Right renal cortex interstitium (tissue), 3 donors: ENCODE measurements around the gene P2RY8. TPM values are rescaled to one million over a fixed set of nuclear protein-coding genes. Genes with fewer than 3 reads are reported as not detected.
"Not testable (repeated sequence)": the region's sequence is repeated elsewhere in the genome, so short reads cannot be mapped to it uniquely, and the experiment has no call there.

Experiments used
- DNase-seq, 3 donors: peaks; one replicate each; pipeline ENCODE4 v3.0.0-alpha.2; 2013; ENCODE audit warnings: low read depth in 3 of 3, low spot score in 2 of 3
- polyA plus RNA-seq, 3 donors: library from polyadenylated mRNA; unstranded; fragments of 120-200 nt; gene quantifications; one replicate each; pipeline ENCODE4 v1.2.1, GENCODE V29; 2013; ENCODE audit not compliant: insufficient read length in 3 of 3

Gene P2RY8
- polyA plus RNA-seq, 3 donors, result 0.96 to 1.5 (median 1.5) TPM

DNA sequence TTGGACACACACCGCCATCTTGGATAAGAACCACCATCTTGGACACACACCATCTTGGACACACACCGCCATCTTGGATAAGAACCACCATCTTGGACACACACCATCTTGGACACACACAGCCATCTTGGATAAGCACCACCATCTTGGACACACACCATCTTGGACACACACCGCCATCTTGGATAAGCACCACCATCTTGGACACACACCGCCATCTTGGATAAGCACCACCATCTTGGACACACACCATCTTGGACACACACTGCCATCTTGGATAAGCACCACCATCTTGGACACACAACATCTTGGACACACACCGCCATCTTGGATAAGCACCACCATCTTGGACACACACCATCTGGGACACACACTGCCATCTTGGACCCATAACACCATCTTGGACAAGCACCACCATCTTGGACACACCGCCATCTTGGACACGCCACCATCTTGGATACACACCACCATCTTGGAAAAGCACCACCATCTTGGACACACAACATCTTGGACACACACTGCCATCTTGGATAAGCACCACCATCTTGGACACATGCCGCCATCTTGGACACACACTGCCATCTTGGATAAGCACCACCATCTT lies 88.9 kb downstream of the P2RY8 start:
- not testable (repeated sequence) for DNase-seq

DNA sequence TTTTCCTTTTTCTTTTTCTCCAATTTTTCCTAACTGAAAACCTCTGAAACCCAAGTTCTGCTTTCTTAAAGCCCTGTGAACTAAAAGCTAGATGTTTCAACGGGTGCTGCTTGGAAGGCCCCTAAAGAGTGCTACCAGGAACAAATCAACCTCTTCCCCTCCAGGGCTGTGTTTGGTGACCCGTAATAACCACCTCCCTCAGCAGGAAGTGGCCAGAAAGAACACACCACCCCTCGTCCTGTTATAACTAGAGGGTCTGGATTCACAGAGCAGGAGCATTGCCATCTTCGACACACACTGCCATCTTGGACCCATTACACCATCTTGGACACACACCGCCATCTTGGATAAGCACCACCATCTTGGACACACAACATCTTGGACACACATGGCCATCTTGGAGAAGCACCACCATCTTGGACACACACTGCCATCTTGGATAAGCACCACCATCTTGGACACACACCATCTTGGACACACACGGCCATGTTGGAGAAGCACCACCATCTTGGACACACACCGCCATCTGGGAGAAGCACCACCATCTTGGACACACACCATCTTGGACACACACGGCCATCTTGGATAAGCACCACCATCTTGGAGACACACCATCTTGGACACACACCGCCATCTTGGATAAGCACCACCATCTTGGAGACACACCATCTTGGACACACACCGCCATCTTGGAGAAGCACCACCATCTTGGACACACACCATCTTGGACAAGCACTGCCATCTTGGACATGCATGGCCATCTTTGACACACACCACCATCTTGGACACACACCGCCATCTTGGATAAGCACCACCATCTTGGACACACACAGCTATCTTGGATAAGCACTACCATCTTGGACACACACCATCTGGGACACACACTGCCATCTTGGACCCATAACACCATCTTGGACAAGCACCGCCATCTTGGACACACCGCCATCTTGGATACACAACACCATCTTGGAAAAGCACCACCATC lies 89.7 kb downstream of the P2RY8 start:
- not testable (repeated sequence) for DNase-seq

DNA sequence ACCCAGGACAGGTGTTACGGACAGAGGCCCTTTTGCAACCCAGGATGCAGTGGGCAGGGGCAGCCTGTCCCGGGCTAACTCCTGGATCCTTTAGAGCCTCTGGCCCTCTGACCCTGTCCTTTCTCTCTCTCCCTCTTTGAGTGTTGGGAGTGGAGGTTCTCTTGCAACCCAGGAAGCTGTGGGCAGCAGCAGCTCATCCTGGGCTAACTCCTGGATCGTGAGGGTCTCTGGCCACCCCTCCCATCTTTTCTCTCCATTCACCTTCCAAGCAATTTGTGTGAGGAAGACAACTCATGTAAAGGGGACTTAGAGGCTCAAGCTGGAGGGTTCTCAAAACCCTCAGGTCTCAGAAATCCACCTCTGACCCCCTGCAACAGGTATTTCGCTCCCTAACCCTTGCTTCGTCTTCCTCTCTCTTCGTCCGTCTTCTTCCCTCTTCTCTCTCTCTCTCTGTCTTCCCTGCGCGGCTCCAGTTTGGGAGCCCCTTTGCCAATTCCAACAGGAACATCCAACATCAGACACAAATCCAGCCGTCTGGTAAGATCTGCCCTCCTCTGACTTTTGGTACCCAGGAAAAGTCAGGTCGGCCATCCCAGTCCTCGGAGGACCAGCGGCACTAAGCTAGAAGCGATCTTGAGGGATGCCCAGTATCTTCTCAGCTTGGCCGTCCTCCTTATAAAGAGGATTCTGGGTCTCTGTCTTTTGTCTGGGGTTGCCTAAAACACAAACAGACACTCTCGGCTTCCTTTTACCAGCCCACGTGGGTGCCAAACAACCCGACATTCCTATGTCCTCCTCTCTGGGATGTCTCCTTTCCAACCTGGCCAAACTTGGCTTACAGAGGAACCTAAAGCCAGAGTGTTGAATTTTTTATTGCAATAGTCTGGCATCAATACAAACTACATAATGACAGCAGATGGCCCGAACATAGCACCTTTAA lies 92.2 kb downstream of the P2RY8 start:
- DNase-seq, result no peak

DNA sequence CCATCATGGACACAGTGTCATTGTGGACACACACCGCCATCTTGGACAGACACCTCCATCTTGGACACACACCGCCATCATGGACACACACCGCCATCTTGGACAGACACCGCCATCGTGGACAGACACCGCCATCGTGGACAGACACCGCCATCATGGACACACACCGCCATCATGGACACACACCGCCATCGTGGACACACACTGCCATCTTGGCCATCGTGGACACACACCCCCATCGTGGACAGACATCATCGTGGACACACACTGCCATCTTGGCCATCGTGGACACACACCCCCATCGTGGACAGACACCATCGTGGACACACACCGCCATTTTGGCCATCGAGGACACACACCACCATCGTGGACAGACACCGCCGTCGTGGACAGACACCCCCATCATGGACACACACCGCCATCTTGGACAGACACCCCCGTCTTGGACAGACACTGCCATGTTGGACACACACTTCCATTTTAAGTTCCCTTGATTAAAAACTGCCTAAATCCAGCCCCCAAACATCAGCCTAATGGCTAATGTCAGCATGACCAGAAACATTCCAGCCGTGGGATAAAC lies 93.4 kb downstream of the P2RY8 start:
- no peak for DNase-seq

DNA sequence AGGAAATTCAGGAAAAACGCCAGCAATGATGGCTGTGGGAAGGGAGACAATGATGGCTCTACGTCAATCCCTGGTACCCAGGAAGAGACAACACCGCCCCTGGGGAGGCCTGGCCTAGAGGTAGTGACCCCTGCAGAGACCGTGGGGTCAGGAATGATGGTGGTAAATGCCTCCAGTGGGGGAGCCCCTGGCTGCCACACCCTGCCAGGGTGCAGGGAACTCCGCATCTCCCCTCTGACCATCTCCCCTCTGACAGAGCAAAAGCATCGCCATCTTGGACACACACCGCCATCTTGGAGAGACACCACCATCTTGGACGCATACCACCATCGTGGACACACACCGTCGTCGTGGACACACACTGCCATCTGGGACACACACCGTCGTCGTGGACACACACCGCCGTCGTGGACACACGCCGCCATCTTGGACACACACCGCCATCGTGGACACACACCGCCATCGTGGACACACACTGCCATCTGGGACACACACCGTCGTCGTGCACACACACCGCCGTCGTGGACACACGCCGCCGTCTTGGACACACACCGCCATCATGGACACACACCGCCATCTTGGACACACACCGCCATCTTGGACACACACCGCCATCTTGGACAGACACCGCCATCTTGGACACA lies 94.1 kb downstream of the P2RY8 start:
- no peak for DNase-seq

DNA sequence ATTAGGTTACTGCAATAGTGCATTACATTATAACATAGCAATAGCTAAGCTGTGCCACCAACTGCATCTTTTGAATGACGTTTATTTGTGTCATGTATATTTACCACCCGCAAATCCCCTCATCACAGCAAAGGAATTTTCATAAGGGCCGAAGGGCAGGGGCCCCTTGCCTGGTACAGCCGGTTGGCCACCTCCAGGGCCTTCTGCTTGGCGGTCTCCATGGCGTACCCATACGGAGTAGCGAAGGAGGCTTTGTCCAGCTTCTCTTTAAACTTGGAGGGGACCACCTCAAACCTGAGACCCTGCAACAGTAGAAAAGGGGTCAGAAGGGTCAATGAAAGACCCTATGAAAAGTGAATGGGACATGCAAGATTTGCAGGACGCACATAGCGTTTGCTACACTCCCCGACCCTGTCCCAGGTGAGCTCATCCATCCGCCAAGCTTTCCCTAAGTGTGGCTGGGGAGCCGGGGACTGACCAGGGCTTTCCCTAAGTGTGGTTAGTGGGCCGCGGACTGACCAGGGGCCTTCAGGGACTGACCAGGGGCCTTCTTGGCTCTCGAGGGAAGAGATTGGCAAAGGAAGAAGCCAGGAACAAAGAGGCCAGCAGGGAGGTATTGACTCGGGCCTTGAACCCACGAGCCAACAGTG lies 94.8 kb downstream of the P2RY8 start:
- DNase-seq, result no peak

DNA sequence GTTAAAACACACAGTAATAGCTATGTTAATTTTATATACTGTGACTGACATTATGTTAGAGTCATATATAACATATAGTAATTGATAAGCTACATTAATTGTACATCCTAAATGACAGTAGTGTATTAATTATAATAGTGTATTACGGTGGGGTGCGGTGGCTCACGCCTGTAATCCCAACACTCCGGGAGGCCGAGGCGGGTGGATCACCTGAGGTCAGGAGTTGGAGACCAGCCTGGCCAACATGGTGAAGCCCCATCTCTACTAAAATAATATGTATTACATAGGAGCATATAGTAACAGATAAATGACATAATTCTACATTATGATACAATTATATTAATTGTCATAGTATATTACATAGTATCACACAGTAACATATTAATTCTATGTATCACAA lies 96.5 kb downstream of the P2RY8 start:
- no peak for DNase-seq

DNA sequence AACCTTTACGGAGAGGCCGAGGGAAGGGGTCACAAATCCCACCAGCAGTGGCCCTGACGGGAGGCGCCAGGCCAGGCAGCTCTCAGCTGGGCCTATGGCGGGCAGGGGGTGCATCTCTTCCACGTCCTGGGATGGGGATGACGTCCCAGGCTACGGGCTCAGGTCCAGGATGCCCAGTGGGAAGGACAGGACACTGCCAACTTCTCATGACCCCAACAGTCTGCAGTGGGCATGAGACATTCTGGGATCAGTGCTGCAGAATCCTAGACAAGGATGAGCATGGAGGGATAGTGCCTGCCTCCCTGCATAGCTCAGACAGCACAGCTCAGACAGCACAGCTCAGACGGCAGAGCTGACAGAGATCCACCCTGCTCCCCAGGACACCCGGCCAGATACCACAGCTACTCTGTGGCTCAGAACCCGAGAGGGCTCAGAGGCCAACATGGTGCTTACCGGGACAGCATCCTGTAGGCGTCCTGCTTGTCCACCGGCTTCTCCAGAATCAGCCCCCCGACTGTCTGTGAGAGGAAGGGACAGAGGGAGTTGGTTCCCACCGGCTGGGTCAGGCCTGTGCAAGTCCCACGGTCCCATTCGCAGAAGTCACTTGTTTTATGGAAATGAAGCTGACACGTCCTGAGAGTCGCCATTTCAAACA lies 101.6 kb downstream of the P2RY8 start:
- no peak for DNase-seq

DNA sequence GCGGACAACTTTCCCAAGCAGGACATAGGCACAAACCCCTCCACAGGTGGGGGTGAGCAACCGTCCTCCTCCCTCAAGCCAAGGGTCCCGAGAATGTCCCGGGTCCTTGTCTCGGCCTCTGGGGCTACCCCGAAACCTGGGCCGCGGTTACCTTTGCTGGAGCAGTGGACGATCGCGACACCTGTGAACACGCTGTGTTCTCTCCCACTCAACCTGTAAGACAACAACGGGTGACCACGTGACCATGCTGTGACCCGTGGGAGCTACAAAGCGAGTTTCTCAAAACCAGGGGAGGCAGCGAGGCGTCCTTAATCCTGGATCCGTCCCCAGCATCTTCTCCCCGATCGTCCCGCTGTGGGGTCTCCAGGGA lies 102.1 kb downstream of the P2RY8 start:
- DNase-seq, result no peak

DNA sequence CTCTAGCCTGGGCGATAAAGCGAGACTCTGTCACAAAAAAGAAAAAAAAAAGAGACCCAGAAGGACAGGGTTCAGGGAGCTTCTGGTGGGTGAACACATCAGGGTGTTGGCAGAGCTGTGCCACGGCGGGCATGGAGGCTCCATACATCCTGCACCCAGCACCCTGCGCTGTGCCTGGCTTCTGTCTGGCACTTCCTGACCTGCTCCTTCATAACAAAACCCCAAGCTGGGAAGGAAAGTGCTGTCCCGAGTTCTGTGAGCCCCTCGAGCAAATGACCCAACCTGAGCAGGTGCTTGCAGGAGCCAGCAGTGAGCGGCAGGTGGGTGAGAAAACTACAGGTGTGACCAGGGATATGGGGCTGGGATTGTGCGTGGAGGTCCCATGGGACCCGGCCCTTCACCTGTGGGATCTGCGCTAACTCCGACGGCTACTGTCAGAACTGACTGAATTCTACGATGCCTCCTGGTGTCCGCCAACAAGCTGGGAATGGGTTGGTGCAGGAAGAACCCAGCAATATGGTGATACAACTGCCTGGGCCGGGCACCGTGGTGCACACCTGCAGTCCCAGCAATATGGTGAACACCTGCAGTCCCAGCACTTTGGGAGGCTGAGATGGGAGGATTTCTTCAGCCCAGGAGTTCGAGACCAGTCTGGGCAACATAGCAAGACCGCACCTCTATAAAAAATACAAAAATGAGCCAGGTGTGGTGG lies 103.2 kb downstream of the P2RY8 start:
- DNase-seq, result no peak

DNA sequence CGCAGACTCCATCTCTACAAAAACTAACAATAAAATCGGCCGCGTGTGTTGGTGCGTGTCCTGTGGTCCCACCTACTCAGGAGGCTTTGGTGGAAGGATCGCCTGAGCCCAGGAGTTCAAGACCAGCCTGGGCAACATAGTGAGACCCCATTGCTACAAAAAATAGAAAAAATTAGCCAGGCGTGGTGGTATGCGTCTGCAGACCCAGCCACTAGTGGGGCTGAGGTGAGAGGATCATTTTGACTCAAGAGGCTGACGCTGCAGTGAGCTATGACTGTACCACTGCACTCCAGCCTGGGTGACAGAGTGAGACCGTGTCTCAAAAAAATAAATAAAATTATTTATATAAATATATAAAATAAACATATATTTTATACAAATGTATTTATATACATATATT lies 106.5 kb downstream of the P2RY8 start:
- DNase-seq, result no peak

DNA sequence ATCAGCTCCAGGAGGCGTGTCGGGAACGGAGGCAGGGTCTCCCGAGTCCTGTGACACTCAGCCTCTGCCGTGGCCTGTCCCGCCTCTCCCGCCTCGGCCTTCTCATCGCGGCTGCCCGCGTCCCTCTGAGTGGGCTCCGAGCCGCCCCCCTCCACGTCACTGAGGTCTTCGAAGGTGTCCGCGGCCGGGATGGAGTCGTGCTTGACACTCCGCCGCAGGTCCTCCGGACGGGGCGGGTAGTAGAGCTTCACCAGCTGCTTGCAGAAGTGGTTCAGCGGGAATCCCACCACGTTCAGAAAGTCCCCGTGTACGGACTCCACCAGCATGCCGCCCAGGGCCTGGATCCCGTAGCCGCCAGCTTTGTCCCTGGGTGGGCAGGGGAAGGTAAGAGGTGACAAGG lies 109.2 kb downstream of the P2RY8 start:
- DNase-seq, result no peak

DNA sequence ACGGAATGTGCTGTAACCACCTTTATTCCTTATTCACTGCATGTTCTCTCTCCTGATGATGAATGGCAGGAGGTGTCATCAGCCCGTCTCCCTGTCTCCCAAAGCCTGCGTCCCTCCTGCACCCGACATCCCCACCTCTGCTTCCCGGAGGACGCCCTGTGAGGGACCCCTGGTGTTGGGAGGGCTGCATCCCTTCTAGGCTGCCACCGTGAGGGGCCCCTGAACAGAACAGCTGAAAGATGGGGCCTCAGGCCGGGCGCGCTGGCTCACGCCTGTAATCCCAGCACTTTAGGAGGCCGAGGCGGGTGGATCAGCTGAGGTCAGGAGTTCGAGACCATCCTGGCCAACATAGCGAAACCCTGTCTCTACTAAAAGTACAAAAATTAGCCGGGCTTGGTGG lies 110.7 kb downstream of the P2RY8 start:
- not testable (repeated sequence) for DNase-seq

DNA sequence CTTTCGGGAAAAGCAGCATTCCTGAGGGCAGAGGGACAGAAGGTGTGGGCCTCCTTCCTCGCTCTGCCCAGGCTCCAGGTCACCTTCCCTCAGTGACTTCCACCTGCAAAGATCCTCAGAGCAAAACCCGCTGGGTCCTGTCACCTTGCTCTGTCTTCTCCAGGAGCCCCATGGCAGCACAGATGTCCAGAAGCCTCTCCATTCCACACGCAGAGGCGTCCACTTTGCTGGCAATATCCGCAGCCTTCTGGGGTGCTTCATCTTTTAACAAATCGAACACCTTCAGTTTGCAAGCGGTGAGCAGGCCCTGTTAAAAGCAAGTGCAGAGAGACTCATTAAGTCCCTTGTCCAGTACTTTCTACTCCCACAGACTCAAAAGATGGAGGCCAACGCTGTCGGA lies 111.6 kb downstream of the P2RY8 start:
- no peak for DNase-seq

DNA sequence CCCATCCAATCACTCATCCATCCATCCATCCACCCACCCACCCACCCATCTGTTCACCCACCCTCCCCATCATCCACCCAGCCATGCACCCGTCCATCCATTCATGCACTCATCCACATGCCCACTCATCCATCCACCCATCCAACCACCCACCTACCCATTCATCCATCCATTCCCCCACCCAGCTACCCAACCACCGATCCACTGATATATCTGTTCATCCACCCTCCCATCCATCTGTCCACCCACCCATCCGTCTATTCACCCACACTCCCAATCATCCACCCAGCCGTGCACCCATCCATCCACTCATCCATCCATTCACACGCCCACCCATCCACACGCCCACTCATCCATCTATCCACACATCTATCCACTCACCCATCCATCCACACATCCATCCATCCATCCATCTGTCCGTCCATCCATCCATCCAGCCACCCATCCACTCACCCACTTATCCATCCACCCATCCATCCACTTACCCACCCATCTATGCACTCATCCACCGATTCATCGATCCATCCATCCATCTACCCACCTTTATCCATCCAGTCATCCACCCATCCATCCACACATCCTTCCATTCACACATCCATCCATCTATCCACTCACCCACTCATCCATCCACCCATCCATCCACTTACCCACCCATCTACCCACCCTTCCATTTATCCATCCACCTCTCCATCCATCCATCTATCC lies 112.7 kb downstream of the P2RY8 start:
- DNase-seq, result no peak

DNA sequence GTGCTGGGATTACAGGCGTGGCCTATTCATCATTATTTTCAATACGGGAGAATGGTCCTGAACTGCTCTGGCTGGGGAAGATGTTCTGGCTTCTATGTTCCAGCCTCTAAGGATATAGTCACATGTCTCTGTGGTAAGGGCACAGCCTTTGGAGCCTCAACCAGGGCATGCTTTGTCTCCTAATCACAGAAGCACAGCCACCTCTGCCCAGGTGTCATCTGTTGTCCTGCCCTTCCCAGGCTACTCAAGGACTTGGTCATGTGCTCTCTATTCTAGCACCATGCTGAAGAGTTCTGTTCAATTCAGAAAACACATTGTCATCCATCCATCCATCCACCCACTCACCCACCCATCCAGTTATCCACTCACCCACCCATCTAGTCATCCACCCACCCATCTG lies 113.8 kb downstream of the P2RY8 start:
- no peak for DNase-seq

DNA sequence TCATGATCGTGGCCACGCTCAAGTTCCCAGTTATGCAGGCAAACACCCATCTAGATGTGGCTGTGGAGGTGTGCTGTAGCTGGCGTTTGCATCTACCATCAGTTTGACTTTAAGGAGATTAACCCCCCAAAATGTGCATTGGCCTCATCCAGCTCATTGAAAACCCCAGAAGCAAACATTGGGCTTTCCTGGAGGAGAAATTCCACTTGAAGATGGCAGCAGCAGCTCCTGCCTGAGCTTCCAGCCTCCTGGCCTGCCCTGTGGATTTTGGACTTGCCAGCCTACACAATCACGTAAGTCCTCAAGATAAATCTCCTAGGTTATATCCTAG lies 114.9 kb downstream of the P2RY8 start:
- no peak for DNase-seq
